IPS-NIHi11 (cell line): ENCODE results near the gene OR11H6.
"Not testable (repeated sequence)": the region's sequence is repeated elsewhere in the genome, so short reads cannot be mapped to it uniquely, and the experiment has no call there.

Experiments used
- DNase-seq: peaks from one replicate; pipeline ENCODE4 v3.0.0; 2012; ENCODE audit warnings: mixed read lengths, low spot score

Gene OR11H6

GRCh38 chr14:20262642-20263128 lies 39.2 kb downstream of the OR11H6 start:
- DNase-seq: no peak

DNA sequence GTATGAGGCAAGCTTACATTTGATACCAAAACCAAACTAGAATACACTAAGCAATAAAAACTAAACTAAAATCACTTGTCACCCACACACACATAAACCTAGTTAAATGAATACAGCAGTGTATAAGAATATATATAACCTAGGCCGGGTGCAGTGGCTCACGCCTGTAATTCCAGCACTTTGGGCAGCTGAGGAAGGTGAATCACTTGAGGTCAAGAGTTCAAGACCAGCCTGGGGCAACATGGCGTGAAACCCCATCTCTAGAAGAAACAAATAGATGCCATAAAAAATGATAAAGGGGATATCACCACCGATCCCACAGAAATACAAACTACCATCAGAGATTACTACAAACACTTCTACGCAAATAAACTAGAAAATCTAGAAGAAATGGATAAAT lies 40.9 kb downstream of the OR11H6 start:
- DNase-seq: not testable (repeated sequence)

DNA sequence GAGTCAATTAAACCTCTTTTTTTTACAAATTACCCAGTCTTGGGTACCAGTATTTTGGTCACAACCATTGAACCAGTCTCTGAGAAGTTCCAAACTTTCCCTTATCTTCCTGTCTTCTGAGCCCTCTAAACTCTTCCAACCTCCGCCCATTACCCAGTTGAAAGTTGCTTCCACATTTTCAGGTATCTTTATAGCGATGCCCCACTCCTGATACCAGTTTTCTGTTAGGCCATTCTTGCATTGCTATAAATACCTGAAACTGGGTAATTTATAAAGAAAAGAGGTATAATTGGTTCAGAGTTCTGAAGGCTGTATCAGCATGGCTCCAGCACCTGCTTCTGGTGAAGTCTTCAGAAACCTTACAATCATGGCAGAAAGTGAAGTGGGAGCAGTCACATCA lies 50.6 kb downstream of the OR11H6 start:
- DNase-seq: no peak
